Hematopoietic multipotent progenitor cell treated with erythropoietin and hydrocortisone succinate and interleukin-3 and kit ligand, for 4 days (in vitro differentiated cells): Measurements from ENCODE around the gene ZNF69.
"Not testable (repeated sequence)": the region's sequence is repeated elsewhere in the genome, so short reads cannot be mapped to it uniquely, and the experiment has no call there.

Experiments used
- DNase-seq: peaks from one replicate; pipeline ENCODE4 v3.0.0-alpha.2; 2015

ZNF69 gene

GRCh38 chr19:11902228-11902627 lies 14.6 kb downstream of the ZNF69 start:
- DNase-seq: no peak

GRCh38 chr19:11905928-11906327 lies 18.3 kb downstream of the ZNF69 start:
- no peak for DNase-seq

- DNase-seq: not testable (repeated sequence)
Observed at GRCh38 chr19:11911937-11912336, 24.4 kb downstream of the ZNF69 start.

- not testable (repeated sequence) for DNase-seq
Observed at GRCh38 chr19:11914417-11915051, 27.0 kb downstream of the ZNF69 start.

GRCh38 chr19:11921852-11922495 lies 34.4 kb downstream of the ZNF69 start:
- peak; percentile 14 for DNase-seq

GRCh38 chr19:11924886-11925650 lies 37.5 kb downstream of the ZNF69 start, which contains the start of gene ZNF700:
Gene ZNF700, plus strand, starts transcription at chr19:11925107. Its CDS starts 104 bp downstream, at chr19:11925211.
- DNase-seq: peak; percentile 99

GRCh38 chr19:11925651-11926187 lies 38.1 kb downstream of the ZNF69 start:
- peak; percentile 34 for DNase-seq

GRCh38 chr19:11927227-11927626 lies 39.6 kb downstream of the ZNF69 start:
- no peak for DNase-seq

GRCh38 chr19:11931051-11931450 lies 43.5 kb downstream of the ZNF69 start:
- DNase-seq: no peak

GRCh38 chr19:11931513-11931912 lies 43.9 kb downstream of the ZNF69 start:
- DNase-seq: no peak

- DNase-seq: not testable (repeated sequence)
Observed at GRCh38 chr19:11935829-11936228, 48.2 kb downstream of the ZNF69 start.

- not testable (repeated sequence) for DNase-seq
Observed at GRCh38 chr19:11938383-11938782, 50.8 kb downstream of the ZNF69 start.

GRCh38 chr19:11941361-11941887 lies 53.8 kb downstream of the ZNF69 start:
- DNase-seq: not testable (repeated sequence)

- DNase-seq: no peak
Observed at GRCh38 chr19:11942008-11942842, 54.6 kb downstream of the ZNF69 start.

- peak; percentile 39 for DNase-seq
Observed at GRCh38 chr19:11942843-11943108, 55.2 kb downstream of the ZNF69 start.

GRCh38 chr19:11944656-11945055 lies 57.1 kb downstream of the ZNF69 start:
- DNase-seq: no peak

GRCh38 chr19:11948646-11949045 lies 61.1 kb downstream of the ZNF69 start:
- DNase-seq: no peak

- DNase-seq: peak; percentile 25
Observed at GRCh38 chr19:11949201-11949600, 61.6 kb downstream of the ZNF69 start.

- not testable (repeated sequence) for DNase-seq
Observed at GRCh38 chr19:11949614-11950080, 62.1 kb downstream of the ZNF69 start.

GRCh38 chr19:11950312-11950711 lies 62.7 kb downstream of the ZNF69 start:
- no peak for DNase-seq
